Karpas-422 (cell line): ENCODE results near the gene MDK. TPM values are rescaled to one million over a fixed set of nuclear protein-coding genes. Genes with fewer than 3 reads are reported as not detected.
A peak's percentile ranks its signal among the peaks of the same experiment; 100 is the strongest.

Source experiments
- DNase-seq: peaks from one replicate; pipeline ENCODE4 v3.0.0-alpha.2; 2015
- H2AFZ ChIP-seq: fragments of 200-600 bp; sonication (generic); 2 replicates; pipeline ENCODE4 v1.6.1; 2014; ENCODE audit warnings: antibody characterized with exemption, low read length, mixed read lengths
- H3K27ac ChIP-seq: fragments of 200-600 bp; sonication (generic); 2 replicates; pipeline ENCODE4 v1.5.1; 2014; ENCODE audit warnings: mild to moderate bottlenecking, low read length, moderate library complexity
- H3K27me3 ChIP-seq: fragments of 200-600 bp; sonication (generic); 2 replicates; pipeline ENCODE4 v1.6.1; 2014; ENCODE audit warnings: low read length, mixed read lengths
- H3K36me3 ChIP-seq: fragments of 200-600 bp; sonication (generic); 2 replicates; pipeline ENCODE4 v1.6.1; 2014; ENCODE audit warnings: low read length, mixed read lengths; ENCODE audit not compliant: insufficient read depth
- H3K4me1 ChIP-seq: fragments of 200-600 bp; sonication (generic); 2 replicates; pipeline ENCODE4 v1.6.1; 2014; ENCODE audit warnings: mild to moderate bottlenecking, low read length, mixed read lengths
- H3K4me2 ChIP-seq: fragments of 200-600 bp; sonication (generic); 2 replicates; pipeline ENCODE4 v1.6.1; 2014; ENCODE audit warnings: low read length, low read depth, mild to moderate bottlenecking; ENCODE audit not compliant: poor library complexity, severe bottlenecking
- H3K4me3 ChIP-seq: fragments of 200-600 bp; sonication (generic); 2 replicates; pipeline ENCODE4 v1.5.1; 2014; ENCODE audit warnings: mild to moderate bottlenecking, antibody characterized with exemption, low read length, mixed read lengths
- H3K79me2 ChIP-seq: fragments of 200-600 bp; sonication (generic); 2 replicates; pipeline ENCODE4 v1.6.1; 2014; ENCODE audit warnings: mild to moderate bottlenecking, low read length, mixed read lengths
- H3K9ac ChIP-seq: fragments of 200-600 bp; sonication (generic); 2 replicates; pipeline ENCODE4 v1.6.0; 2014; ENCODE audit warnings: low read length
- H3K9me2 ChIP-seq: fragments of 200-600 bp; sonication (generic), shearing (Covaris generic); replicated peaks from 2 replicates; pipeline ENCODE4 v1.6.0; 2014; ENCODE audit warnings: mild to moderate bottlenecking, low read length, moderate library complexity; ENCODE audit not compliant: insufficient read depth
- H3K9me3 ChIP-seq: fragments of 300-700, 200-600 bp; sonication (generic); 2 replicates; pipeline ENCODE4 v1.6.1; 2014; ENCODE audit warnings: low read length, mixed read lengths
- H4K20me1 ChIP-seq: fragments of 200-600 bp; sonication (generic); 2 replicates; pipeline ENCODE4 v1.6.1; 2014; ENCODE audit warnings: mild to moderate bottlenecking, antibody characterized with exemption, low read length, low read depth; ENCODE audit not compliant: insufficient read depth
- total RNA-seq: library from RNA; depleted of rRNA; stranded (reverse); fragments of >200 nt; shearing (Covaris generic); gene quantifications from 2 replicates; pipeline ENCODE4 v1.2.3, GENCODE V29; 2014; ENCODE audit warnings: low replicate concordance

The MDK gene
- total RNA-seq, 1 experiment from 2014 or later: 6.9 TPM

DNA sequence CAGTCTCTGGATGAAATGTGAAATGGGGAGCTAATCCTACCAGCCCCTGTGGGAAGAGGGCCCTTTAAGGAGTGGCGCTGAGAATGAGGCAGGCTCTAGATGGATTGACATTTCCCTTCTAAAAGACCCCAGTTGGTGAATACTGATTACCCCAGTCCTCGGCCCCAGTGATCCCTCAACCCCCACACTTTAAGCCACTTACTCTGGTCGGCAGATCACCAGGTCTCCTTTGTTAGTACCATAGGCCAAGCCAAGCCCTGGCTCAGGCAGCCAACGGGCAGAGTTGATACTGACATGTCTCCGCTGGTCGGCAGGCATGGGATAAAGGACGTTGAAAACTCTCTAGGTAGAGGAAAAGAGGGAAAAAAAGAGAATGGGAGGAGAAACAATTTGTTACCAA lies 36.2 kb downstream of the MDK start:
- no peaks in the 10 kb centered on the region for H3K27me3 ChIP-seq
- H3K9ac ChIP-seq: no peak overlapping the region
- no peak for DNase-seq
- no peaks in the 10 kb centered on the region for H4K20me1 ChIP-seq
- no peak overlapping the region for H3K4me3 ChIP-seq
- no peak overlapping the region for H2AFZ ChIP-seq
- H3K36me3 ChIP-seq: no peaks in the 10 kb centered on the region
- H3K4me1 ChIP-seq: no peaks in the 10 kb centered on the region
- H3K4me2 ChIP-seq: no peak overlapping the region
- no peaks in the 10 kb centered on the region for H3K79me2 ChIP-seq
- no peak overlapping the region for H3K27ac ChIP-seq
- no peaks in the 10 kb centered on the region for H3K9me2 ChIP-seq
- no peaks in the 10 kb centered on the region for H3K9me3 ChIP-seq

GRCh38 chr11:46418751-46419150 lies 37.3 kb downstream of the MDK start:
- Histone ChIP-seq H3K9me3 (no peaks in the 10 kb centered on the region), H3K4me3 (no peak overlapping the region), H3K4me2 (no peak overlapping the region), H3K27me3 (no peaks in the 10 kb centered on the region), H4K20me1 (no peaks in the 10 kb centered on the region), H3K27ac (no peak overlapping the region), H3K9me2 (no peaks in the 10 kb centered on the region), H3K36me3 (no peaks in the 10 kb centered on the region), H3K9ac (no peak overlapping the region), H3K79me2 (no peaks in the 10 kb centered on the region), H3K4me1 (no peaks in the 10 kb centered on the region), H2AFZ (no peak overlapping the region)
- DNase-seq: no peak

- Histone ChIP-seq H2AFZ (no peak overlapping the region), H3K4me3 (no peak overlapping the region), H3K4me2 (no peak overlapping the region), H3K9me2 (no peaks in the 10 kb centered on the region), H4K20me1 (no peaks in the 10 kb centered on the region), H3K9ac (no peak overlapping the region), H3K79me2 (no peaks in the 10 kb centered on the region), H3K36me3 (no peaks in the 10 kb centered on the region), H3K9me3 (no peaks in the 10 kb centered on the region), H3K27ac (no peak overlapping the region), H3K4me1 (no peaks in the 10 kb centered on the region), H3K27me3 (no peaks in the 10 kb centered on the region)
- no peak for DNase-seq
Measured at GRCh38 chr11:46420513-46420912, 39.0 kb downstream of the MDK start.

GRCh38 chr11:46421257-46421880 lies 39.9 kb downstream of the MDK start:
- Histone ChIP-seq H3K4me2 (no peak overlapping the region), H3K9ac (no peak overlapping the region), H3K27me3 (no peaks in the 10 kb centered on the region), H2AFZ (no peak overlapping the region), H3K79me2 (no peaks in the 10 kb centered on the region), H3K27ac (no peak overlapping the region), H4K20me1 (no peaks in the 10 kb centered on the region), H3K9me3 (no peaks in the 10 kb centered on the region), H3K9me2 (no peaks in the 10 kb centered on the region), H3K4me1 (no peaks in the 10 kb centered on the region), H3K36me3 (no peaks in the 10 kb centered on the region), H3K4me3 (no peak overlapping the region)
- DNase-seq: no peak

DNA sequence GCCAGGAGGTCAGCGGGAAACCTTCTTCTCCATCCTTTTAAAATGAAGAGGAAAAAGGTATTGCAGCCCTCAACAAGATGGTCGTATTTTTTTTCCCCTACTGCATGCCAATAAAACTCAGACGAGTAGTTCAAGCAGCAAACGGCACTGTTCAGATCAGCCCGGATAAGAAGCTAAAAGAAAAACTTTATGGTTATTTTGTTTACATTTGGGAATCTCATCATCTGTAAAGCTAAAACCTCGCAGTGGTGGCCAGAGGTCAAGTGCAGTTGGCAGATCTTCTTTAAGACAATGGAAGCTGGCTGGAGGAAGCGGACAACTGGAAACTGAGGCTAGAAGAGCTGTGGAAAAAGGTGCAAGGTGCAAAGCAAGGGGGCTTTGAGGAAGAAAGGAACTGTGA lies 41.1 kb downstream of the MDK start:
- no peak overlapping the region for H3K4me2 ChIP-seq
- no peaks in the 10 kb centered on the region for H4K20me1 ChIP-seq
- DNase-seq: no peak
- H3K27ac ChIP-seq: no peak overlapping the region
- no peak overlapping the region for H2AFZ ChIP-seq
- no peaks in the 10 kb centered on the region for H3K36me3 ChIP-seq
- H3K4me3 ChIP-seq: no peak overlapping the region
- no peak overlapping the region for H3K9ac ChIP-seq
- no peaks in the 10 kb centered on the region for H3K4me1 ChIP-seq
- no peaks in the 10 kb centered on the region for H3K9me2 ChIP-seq
- no peaks in the 10 kb centered on the region for H3K79me2 ChIP-seq
- H3K9me3 ChIP-seq: no peaks in the 10 kb centered on the region
- no peaks in the 10 kb centered on the region for H3K27me3 ChIP-seq

DNA sequence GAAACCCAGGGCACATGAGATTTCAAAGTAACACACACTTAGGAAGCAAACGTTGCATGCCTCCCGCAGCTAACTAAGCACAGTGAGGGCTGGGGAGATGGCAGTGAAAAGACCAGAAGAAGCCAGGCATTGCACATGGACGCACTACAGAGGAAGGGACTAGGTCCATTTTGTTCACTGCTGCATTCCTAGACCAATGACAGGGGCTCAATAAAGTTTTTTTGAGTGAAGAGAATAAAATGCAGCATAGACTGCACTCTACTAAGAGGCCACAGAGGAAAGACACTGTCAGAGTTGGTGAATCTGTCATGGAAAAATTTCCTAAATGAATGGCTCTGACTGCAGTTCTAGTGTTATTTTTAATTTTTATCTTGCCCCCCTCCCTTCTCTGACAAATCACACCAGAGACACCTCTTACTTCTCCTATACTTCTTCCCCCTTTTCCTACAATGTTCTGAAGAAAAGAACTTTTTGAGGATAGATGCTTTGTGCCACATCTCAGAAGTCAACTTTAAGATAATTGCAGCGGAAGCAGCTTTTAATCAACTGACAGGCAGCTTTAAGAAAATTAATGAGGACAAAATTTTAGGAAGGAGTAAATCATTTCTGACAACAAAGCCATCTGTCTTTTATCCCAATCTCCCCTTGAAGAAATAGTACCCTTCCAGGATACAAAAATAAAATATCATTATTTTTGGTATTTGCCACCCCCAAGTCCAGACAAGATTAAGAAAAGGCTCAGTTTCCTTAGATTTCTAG lies 44.9 kb downstream of the MDK start:
- Histone ChIP-seq H3K9me2 (no peaks in the 10 kb centered on the region), H3K4me2 (no peak overlapping the region), H3K9ac (no peak overlapping the region), H3K36me3 (no peaks in the 10 kb centered on the region), H3K27me3 (no peaks in the 10 kb centered on the region), H3K79me2 (no peaks in the 10 kb centered on the region), H3K4me3 (no peak overlapping the region), H3K27ac (no peak overlapping the region), H3K9me3 (no peaks in the 10 kb centered on the region), H3K4me1 (no peaks in the 10 kb centered on the region), H2AFZ (no peak overlapping the region), H4K20me1 (no peaks in the 10 kb centered on the region)
- DNase-seq: no peak

DNA sequence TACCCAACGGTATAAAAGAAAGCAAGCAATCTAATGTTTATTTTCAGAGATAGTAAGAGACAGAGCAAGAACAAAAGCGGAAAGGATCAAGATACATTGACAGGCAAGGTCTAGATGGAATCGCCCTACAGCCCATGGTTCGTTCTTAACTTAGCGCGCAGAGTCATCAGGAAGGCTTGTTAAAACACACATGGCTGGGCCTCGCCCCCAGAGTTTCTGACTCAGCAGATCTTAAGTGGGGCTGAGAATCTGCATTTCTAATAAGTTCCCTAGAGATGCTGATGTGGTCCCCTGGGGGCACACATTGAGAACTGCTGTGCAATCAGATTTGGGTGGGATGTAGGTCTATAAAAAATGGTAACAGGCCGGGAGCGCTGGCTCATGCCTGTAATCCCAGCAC lies 45.9 kb downstream of the MDK start:
- no peaks in the 10 kb centered on the region for H3K4me1 ChIP-seq
- H3K4me3 ChIP-seq: no peak overlapping the region
- no peaks in the 10 kb centered on the region for H3K9me2 ChIP-seq
- H4K20me1 ChIP-seq: no peaks in the 10 kb centered on the region
- no peaks in the 10 kb centered on the region for H3K9me3 ChIP-seq
- no peak overlapping the region for H3K4me2 ChIP-seq
- H3K9ac ChIP-seq: no peak overlapping the region
- no peaks in the 10 kb centered on the region for H3K36me3 ChIP-seq
- no peak overlapping the region for H3K27ac ChIP-seq
- no peak overlapping the region for H2AFZ ChIP-seq
- no peaks in the 10 kb centered on the region for H3K79me2 ChIP-seq
- H3K27me3 ChIP-seq: no peaks in the 10 kb centered on the region
- peak; percentile 49 for DNase-seq

GRCh38 chr11:46429717-46430116 lies 48.2 kb downstream of the MDK start:
- Histone ChIP-seq H3K27me3 (no peaks in the 10 kb centered on the region), H3K9me2 (no peaks in the 10 kb centered on the region), H3K4me1 (no peaks in the 10 kb centered on the region), H3K4me2 (no peak overlapping the region), H3K4me3 (no peak overlapping the region), H3K9me3 (no peaks in the 10 kb centered on the region), H3K9ac (no peak overlapping the region), H3K79me2 (no peaks in the 10 kb centered on the region), H3K36me3 (no peaks in the 10 kb centered on the region), H4K20me1 (no peaks in the 10 kb centered on the region), H3K27ac (no peak overlapping the region), H2AFZ (no peak overlapping the region)
- DNase-seq: no peak
